Measurements from ENCODE around the gene RNF5. TPM values are rescaled to one million over a fixed set of nuclear protein-coding genes. Genes with fewer than 3 reads are reported as not detected.
"Not testable (repeated sequence)": the region's sequence is repeated elsewhere in the genome, so short reads cannot be mapped to it uniquely, and the experiment has no call there.

The RNF5 gene
- total RNA-seq, 2 donors from 2014 or later, result 46.0 to 64.5 TPM

GRCh38 chr6:32195902-32196681 lies 17.9 kb downstream of the RNF5 start:
- peak; percentile 87 for ATAC-seq (replicated peaks)
- H3K36me3 Mint-ChIP-seq (ENCODE audit: low read depth), result peaks cover 19% of the 10 kb centered on the region
- peak overlapping the region; percentile 98 for H3K4me3 Mint-ChIP-seq
- no peaks in the 10 kb centered on the region for H3K9me3 Mint-ChIP-seq
- H3K27me3 Mint-ChIP-seq, result peaks cover 3% of the 10 kb centered on the region
- peaks cover 23% of the 10 kb centered on the region for H3K4me1 Mint-ChIP-seq
- peak overlapping the region; percentile 97 for H3K27ac Mint-ChIP-seq

DNA sequence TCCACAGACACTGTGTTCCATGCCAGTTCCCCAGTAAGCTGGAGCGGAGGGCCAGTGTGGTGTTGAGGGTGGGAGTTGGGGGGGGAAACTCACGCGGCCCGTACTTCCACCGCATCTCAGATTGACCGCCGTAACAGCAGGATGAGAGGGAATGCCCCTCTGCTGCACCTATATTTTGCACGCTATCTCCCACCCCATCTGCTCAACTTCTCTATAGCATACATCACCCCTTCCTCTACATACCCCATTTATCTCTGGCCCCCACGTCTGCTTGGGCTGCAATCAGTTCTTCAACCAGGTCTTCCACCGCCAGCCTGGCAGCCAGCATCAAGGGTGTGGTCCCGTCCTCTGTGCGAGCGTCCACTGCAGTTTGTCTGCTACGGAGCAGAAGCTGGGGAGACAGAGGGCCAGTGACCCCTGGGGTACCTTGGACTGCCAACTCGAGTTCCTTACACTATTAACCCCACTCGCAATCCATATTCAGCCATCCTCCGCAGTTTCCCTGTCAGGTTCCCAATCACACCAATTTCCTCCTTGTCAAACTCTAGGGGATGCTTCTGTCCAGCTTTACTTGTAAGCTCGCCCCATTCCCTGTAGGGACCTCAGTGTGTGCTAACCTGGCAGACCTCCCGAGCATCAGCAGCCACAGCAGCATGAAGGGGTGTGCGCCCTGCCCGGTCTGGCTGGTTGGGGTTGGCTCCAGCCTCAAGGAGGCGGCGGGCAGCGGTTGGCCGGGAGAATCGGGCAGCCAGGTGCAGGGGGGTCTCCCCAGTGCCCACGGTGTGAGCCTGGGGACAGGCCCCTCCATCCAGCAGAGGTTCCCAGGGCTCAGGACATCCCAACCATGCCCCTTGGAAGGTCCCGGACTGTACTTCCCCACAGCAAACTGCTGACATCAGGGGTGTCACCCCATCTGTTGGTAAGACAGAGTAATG lies 18.7 kb downstream of the RNF5 start:
- H3K27ac Mint-ChIP-seq, result peak overlapping the region; percentile 97
- H3K9me3 Mint-ChIP-seq, result no peaks in the 10 kb centered on the region
- H3K4me3 Mint-ChIP-seq, result peak overlapping the region; percentile 98
- peaks cover 3% of the 10 kb centered on the region for H3K27me3 Mint-ChIP-seq
- peaks cover 23% of the 10 kb centered on the region for H3K4me1 Mint-ChIP-seq
- ATAC-seq (replicated peaks), result no peak
- peaks cover 11% of the 10 kb centered on the region for H3K36me3 Mint-ChIP-seq (ENCODE audit: low read depth)

DNA sequence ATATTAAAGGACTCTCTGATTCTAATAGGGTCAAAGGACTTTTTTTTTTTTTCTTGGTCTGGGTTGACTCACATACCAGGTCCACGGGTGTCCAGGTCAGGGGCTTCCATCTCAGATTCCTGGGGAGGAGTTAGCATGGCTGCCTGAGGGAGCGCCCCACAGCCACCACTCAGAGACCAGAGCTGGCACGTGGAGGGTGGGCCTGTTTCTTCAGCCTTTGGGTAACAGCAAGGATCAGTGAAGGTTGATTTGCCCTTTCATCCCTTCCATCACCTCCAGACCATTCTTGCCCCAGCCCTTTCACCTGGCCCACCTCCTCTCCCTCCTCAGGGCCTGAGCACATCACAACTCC lies 20.1 kb downstream of the RNF5 start:
- Mint-ChIP-seq H3K36me3 (ENCODE audit: low read depth) (no peaks in the 10 kb centered on the region), H3K27ac (no peak overlapping the region), H3K4me1 (peaks cover 22% of the 10 kb centered on the region), H3K9me3 (no peaks in the 10 kb centered on the region), H3K27me3 (peaks cover 3% of the 10 kb centered on the region), H3K4me3 (no peak overlapping the region)
- no peak for ATAC-seq (replicated peaks)

- no peaks in the 10 kb centered on the region for H3K9me3 Mint-ChIP-seq
- no peaks in the 10 kb centered on the region for H3K36me3 Mint-ChIP-seq (ENCODE audit: low read depth)
- no peak overlapping the region for H3K27ac Mint-ChIP-seq
- ATAC-seq (replicated peaks), result no peak
- peaks cover 17% of the 10 kb centered on the region for H3K4me1 Mint-ChIP-seq
- no peak overlapping the region for H3K4me3 Mint-ChIP-seq
- peaks cover 3% of the 10 kb centered on the region for H3K27me3 Mint-ChIP-seq
Observed at GRCh38 chr6:32198866-32199265, 20.7 kb downstream of the RNF5 start.

- Mint-ChIP-seq H3K36me3 (ENCODE audit: low read depth) (no peaks in the 10 kb centered on the region), H3K9me3 (no peaks in the 10 kb centered on the region), H3K4me3 (no peak overlapping the region), H3K27ac (no peak overlapping the region), H3K4me1 (peaks cover 4% of the 10 kb centered on the region), H3K27me3 (peaks cover 3% of the 10 kb centered on the region)
- no peak for ATAC-seq (replicated peaks)
Observed at GRCh38 chr6:32200711-32201475, 22.7 kb downstream of the RNF5 start.

DNA sequence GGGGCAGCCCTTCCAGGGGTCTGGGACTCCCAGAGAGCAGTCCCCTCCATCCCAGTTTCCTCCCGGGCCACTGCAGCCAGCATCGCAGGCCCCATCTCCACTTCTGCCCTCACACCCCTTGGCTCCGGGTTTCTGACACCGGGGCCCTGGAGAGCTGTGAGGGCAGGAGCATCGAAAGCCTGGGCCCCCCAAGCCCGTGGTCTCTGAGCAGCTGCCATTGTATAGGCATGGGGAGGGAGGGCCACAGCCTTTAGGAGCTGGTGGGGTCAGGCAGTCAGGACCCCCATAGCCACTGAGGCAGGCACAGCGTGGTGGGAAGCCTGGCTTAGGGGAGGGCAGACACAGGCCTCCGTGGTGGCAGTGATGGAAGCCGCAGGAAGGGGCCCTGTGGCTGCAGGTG lies 24.0 kb downstream of the RNF5 start:
- Mint-ChIP-seq H3K4me1 (no peaks in the 10 kb centered on the region), H3K36me3 (ENCODE audit: low read depth) (no peaks in the 10 kb centered on the region), H3K27ac (no peak overlapping the region), H3K9me3 (no peaks in the 10 kb centered on the region), H3K27me3 (peaks cover 3% of the 10 kb centered on the region), H3K4me3 (no peak overlapping the region)
- ATAC-seq (replicated peaks), result no peak

GRCh38 chr6:32203426-32204267 lies 25.4 kb downstream of the RNF5 start:
- Mint-ChIP-seq H3K9me3 (no peaks in the 10 kb centered on the region), H3K36me3 (ENCODE audit: low read depth) (no peaks in the 10 kb centered on the region), H3K27ac (no peak overlapping the region), H3K4me3 (no peak overlapping the region), H3K27me3 (peaks cover 3% of the 10 kb centered on the region), H3K4me1 (no peaks in the 10 kb centered on the region)
- ATAC-seq (replicated peaks), result no peak

- ATAC-seq (replicated peaks), result no peak
- H3K27ac Mint-ChIP-seq, result no peak overlapping the region
Observed at GRCh38 chr6:32204268-32204715, 26.1 kb downstream of the RNF5 start.

DNA sequence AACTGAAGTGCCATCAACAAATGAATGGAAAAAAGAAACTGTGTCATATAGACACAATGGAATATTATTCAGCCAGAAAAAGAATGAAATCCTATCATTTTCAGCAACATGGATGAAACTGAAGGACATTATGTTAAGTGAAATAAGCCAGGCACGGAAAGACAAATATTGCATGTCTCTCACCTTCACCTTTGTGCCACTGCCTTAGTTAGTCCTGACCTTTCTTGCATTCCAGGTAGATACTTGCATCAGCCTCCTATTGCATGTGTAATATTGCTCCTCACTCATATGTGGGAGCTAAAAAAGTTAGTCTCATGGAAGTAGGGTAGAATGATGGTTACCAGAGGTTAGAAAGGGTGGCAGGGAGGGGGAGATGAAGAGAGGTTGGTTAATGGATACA lies 30.8 kb downstream of the RNF5 start:
- Mint-ChIP-seq H3K4me1 (no peaks in the 10 kb centered on the region), H3K36me3 (ENCODE audit: low read depth) (no peaks in the 10 kb centered on the region), H3K9me3 (no peaks in the 10 kb centered on the region), H3K27me3 (no peaks in the 10 kb centered on the region), H3K4me3 (no peak overlapping the region), H3K27ac (no peak overlapping the region)
- no peak for ATAC-seq (replicated peaks)

More at GRCh38 chr6:32204268-32204715, 26.1 kb downstream of the RNF5 start:
- Mint-ChIP-seq H3K4me3 (no peak overlapping the region), H3K36me3 (ENCODE audit: low read depth) (no peaks in the 10 kb centered on the region), H3K9me3 (no peaks in the 10 kb centered on the region), H3K4me1 (no peaks in the 10 kb centered on the region), H3K27me3 (peaks cover 3% of the 10 kb centered on the region)

DNA sequence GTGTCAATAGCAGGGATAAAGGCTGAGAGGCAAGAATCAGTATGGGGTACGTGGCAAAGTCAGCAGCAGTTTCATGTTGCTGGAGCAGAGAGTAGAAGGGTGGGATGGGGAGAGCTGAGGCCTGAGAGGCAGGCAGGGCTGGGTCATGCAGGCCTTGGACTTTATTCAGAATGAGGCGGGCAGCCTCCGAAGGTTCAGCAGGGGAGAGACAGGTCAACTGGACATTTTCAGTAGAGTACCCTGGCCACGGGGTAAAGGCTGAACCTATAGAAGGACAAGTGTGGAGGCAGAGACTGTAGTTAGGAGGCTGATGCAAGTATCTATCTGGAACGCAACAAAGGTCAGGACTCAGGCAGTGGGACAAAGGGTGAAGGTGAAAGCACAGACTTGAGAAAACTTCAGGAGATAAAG lies 32.0 kb downstream of the RNF5 start:
- Mint-ChIP-seq H3K27ac (no peak overlapping the region), H3K9me3 (no peaks in the 10 kb centered on the region), H3K4me3 (no peak overlapping the region), H3K36me3 (ENCODE audit: low read depth) (no peaks in the 10 kb centered on the region), H3K4me1 (no peaks in the 10 kb centered on the region), H3K27me3 (no peaks in the 10 kb centered on the region)
- ATAC-seq (replicated peaks), result no peak

DNA sequence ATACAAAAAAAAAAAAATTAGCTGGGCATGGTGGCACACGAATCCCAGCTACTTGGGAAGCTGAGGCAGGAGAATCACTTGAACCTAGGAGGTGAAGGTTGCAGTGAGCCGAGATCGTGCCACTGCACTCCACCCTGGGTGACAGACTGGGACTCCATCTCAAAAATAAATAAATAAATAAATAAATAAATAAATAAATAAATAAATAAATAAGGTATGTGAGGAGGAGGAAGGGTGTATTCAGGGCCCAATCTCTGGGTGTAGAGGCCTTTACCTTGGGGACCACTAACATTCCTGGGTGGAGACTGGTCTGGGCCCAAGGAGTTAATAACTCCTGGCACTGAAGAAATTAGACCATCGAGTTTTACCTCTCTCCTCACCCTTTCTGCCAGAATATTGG lies 33.2 kb downstream of the RNF5 start:
- ATAC-seq (replicated peaks); H3K27ac Mint-ChIP-seq; H3K4me3 Mint-ChIP-seq; H3K36me3 Mint-ChIP-seq (ENCODE audit: low read depth); H3K27me3 Mint-ChIP-seq; H3K4me1 Mint-ChIP-seq; H3K9me3 Mint-ChIP-seq: not testable (repeated sequence)

- Mint-ChIP-seq H3K9me3 (no peaks in the 10 kb centered on the region), H3K27ac (no peak overlapping the region), H3K36me3 (ENCODE audit: low read depth) (no peaks in the 10 kb centered on the region), H3K4me1 (no peaks in the 10 kb centered on the region), H3K4me3 (no peak overlapping the region), H3K27me3 (no peaks in the 10 kb centered on the region)
- no peak for ATAC-seq (replicated peaks)
Observed at GRCh38 chr6:32212076-32212760, 34.0 kb downstream of the RNF5 start.

- no peak for ATAC-seq (replicated peaks)
- Mint-ChIP-seq H3K9me3 (no peaks in the 10 kb centered on the region), H3K36me3 (ENCODE audit: low read depth) (no peaks in the 10 kb centered on the region), H3K27me3 (no peaks in the 10 kb centered on the region), H3K4me1 (no peaks in the 10 kb centered on the region), H3K27ac (no peak overlapping the region), H3K4me3 (no peak overlapping the region)
Observed at GRCh38 chr6:32213649-32214048, 35.4 kb downstream of the RNF5 start.

All from activated T-helper 17 cell treated with anti-CD3 and anti-CD28 coated beads, Interleukin-2, amount 50 U/mL, for 72 hours (primary cell).